ENCODE measurements around the gene METTL4.
"Not testable (repeated sequence)": the region's sequence is repeated elsewhere in the genome, so short reads cannot be mapped to it uniquely, and the experiment has no call there.

The METTL4 gene

GRCh38 chr18:2531751-2532150, 39.6 kb downstream of the METTL4 start:
- TF ChIP-seq GLIS3 (CRISPR knock-in tag; IDR thresholded peaks at IDR 0.05): no peak
- TF ChIP-seq ZNF8 (CRISPR knock-in tag; IDR thresholded peaks at IDR 0.05): no peak
- TF ChIP-seq RARB (CRISPR knock-in tag; IDR thresholded peaks at IDR 0.05): no peak
- TF ChIP-seq PPARA (CRISPR knock-in tag; IDR thresholded peaks at IDR 0.05; ENCODE audit: borderline replicate concordance): no peak
- no peak for TF ChIP-seq CREB5 (CRISPR knock-in tag; IDR thresholded peaks at IDR 0.05; ENCODE audit: low read depth)
- no peak for TF ChIP-seq ZNF70 (CRISPR knock-in tag; IDR thresholded peaks at IDR 0.05)
- TF ChIP-seq CSRNP3 (CRISPR knock-in tag; IDR thresholded peaks at IDR 0.05): no peak
- no peak for TF ChIP-seq ZFP30 (CRISPR knock-in tag; IDR thresholded peaks at IDR 0.05)
- TF ChIP-seq ZC3H10 (CRISPR knock-in tag; IDR thresholded peaks at IDR 0.05): no peak
- TF ChIP-seq CSDC2 (CRISPR knock-in tag; IDR thresholded peaks at IDR 0.05): no peak
- ATAC-seq: no peak

GRCh38 chr18:2529154-2529553, 42.2 kb downstream of the METTL4 start:
- ATAC-seq: no peak
- TF ChIP-seq ZFP30 (CRISPR knock-in tag; IDR thresholded peaks at IDR 0.05) (no peak), ZNF565 (CRISPR knock-in tag; conservative IDR thresholded peaks at IDR 0.05; ENCODE audit: low read depth) (no peak), ZNF70 (CRISPR knock-in tag; IDR thresholded peaks at IDR 0.05) (no peak), ARNTL (CRISPR knock-in tag; IDR thresholded peaks at IDR 0.05; ENCODE audit: borderline replicate concordance, low read depth) (no peak), CSDC2 (CRISPR knock-in tag; IDR thresholded peaks at IDR 0.05) (no peak), TCF4 (CRISPR knock-in tag; IDR thresholded peaks at IDR 0.05; ENCODE audit: borderline replicate concordance) (no peak), TSHZ2 (CRISPR knock-in tag; IDR thresholded peaks at IDR 0.05) (no peak), SNAI2 (CRISPR knock-in tag; IDR thresholded peaks at IDR 0.05) (no peak), POU6F1 (CRISPR knock-in tag; IDR thresholded peaks at IDR 0.05; ENCODE audit: borderline replicate concordance, low read depth) (no peak), CREB5 (CRISPR knock-in tag; IDR thresholded peaks at IDR 0.05; ENCODE audit: low read depth) (no peak), OSR1 (CRISPR knock-in tag; IDR thresholded peaks at IDR 0.05) (no peak), BACH2 (CRISPR knock-in tag; IDR thresholded peaks at IDR 0.05; ENCODE audit: borderline replicate concordance) (no peak), PATZ1 (CRISPR knock-in tag; IDR thresholded peaks at IDR 0.05; ENCODE audit: borderline replicate concordance) (no peak), GLIS3 (CRISPR knock-in tag; IDR thresholded peaks at IDR 0.05) (no peak), RARB (CRISPR knock-in tag; IDR thresholded peaks at IDR 0.05) (no peak)

- TF ChIP-seq ZNF8 (CRISPR knock-in tag; IDR thresholded peaks at IDR 0.05): no peak
- TF ChIP-seq TCF4 (CRISPR knock-in tag; IDR thresholded peaks at IDR 0.05; ENCODE audit: borderline replicate concordance): no peak
- no peak for TF ChIP-seq GLIS3 (CRISPR knock-in tag; IDR thresholded peaks at IDR 0.05)
- no peak for TF ChIP-seq ISL1 (CRISPR knock-in tag; IDR thresholded peaks at IDR 0.05)
- TF ChIP-seq ZNF565 (CRISPR knock-in tag; conservative IDR thresholded peaks at IDR 0.05; ENCODE audit: low read depth): no peak
- no peak for TF ChIP-seq ESRRG (CRISPR knock-in tag; IDR thresholded peaks at IDR 0.05)
- TF ChIP-seq CSDC2 (CRISPR knock-in tag; IDR thresholded peaks at IDR 0.05): no peak
- no peak for TF ChIP-seq TOX (CRISPR knock-in tag; IDR thresholded peaks at IDR 0.05; ENCODE audit: borderline replicate concordance)
- no peak for TF ChIP-seq POU6F1 (CRISPR knock-in tag; IDR thresholded peaks at IDR 0.05; ENCODE audit: borderline replicate concordance, low read depth)
- TF ChIP-seq CSRNP3 (CRISPR knock-in tag; IDR thresholded peaks at IDR 0.05): no peak
- ATAC-seq: no peak
Measured at GRCh38 chr18:2526329-2526728, 45.0 kb downstream of the METTL4 start.

- not testable (repeated sequence) for ATAC-seq
Measured at GRCh38 chr18:2524794-2525198, 46.5 kb downstream of the METTL4 start.
